Astrocyte of the hippocampus (primary cell): Measurements from ENCODE around the gene COA5.
"Not testable (repeated sequence)": the region's sequence is repeated elsewhere in the genome, so short reads cannot be mapped to it uniquely, and the experiment has no call there.

Experiments
- DNase-seq: peaks from one replicate; pipeline ENCODE4 v3.0.0; 2011; ENCODE audit warnings: low read depth, low spot score

Gene COA5

DNA sequence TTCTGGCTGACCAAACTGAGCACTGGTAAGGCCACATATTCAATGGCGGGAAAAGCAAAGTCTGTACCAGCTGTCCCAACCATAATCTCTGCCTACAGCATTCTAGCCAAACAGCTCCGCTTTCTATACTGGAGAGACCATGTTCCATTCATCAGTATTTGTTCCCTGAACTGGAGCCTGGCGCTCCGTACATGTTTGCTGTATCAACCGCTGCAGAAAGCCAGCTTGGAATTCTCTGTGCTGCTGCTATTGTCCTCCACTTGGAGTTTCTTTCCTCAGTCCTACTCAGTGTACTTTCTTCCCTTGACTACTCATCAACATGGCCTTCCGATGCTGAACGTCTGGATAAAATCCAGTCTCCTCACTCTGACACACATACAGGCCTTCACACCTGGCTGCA is 1.9 kb downstream of the COA5 start:
- no peak for DNase-seq

DNA sequence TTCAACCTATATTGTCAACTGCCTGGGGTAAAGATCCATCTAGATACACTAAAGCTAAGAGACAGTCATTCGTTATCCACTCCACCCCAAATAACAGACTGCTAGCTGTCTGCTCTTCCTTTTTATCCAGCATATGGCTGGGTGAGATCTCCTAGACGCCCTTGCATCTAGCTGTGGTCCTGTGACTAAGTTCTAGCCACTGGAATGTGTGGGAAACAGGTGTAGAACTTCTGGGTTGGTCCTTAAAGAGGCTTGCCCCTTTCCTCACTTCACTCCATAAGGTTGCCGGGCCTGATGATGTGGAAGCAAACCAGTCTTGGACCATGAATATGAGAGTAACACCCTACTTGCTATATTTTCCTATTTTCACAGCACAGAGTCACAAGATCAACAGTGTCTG is 3.2 kb downstream of the COA5 start:
- no peak for DNase-seq

DNA sequence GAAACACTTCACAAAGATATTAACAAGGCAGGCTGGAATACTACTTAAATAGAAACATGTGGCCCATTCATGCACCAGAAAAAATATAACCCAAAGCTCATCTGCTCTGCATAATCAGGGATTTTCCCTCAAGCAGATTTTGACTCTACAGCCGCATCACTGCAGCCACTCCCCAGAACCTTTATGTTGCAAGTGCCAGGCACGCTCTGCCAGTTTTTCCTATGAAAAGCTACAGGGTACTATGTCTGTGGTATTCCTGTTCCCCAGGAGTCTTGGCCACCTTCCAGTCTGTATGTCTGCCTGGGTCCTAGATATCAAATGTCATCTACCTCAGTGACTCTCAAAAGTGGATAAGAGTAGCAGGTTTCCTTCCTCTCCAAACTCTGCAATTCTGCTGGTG is 3.8 kb downstream of the COA5 start:
- DNase-seq = no peak

DNA sequence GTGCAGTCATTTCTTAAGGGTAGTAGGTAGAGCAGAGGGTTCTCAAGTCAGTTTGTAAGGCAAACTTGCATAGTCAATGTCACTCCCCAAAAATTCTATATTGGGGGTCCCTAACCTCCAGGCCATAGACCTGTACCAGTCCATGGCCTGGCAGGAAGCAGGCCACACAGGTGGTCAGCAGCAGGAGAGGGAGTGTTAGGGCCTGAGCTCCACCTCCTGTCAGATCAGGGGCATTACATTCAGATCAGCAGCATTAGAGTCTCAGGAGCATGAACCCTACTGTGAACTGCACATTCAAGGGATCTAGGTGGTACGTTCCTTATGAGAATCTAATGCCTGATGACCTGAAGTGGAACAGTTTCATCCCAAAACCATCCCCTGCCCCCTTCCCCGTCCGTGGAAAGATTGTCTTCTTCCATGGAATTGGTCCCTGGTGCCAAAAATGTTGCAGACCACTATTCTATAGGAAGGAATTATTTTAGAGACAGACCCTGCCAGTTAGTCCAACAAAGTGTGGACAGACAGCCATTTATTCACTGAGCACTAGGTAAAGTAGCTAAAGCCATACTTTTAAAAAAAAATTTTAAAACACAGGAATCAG is 6.7 kb downstream of the COA5 start:
- peak; percentile 68 for DNase-seq

DNA sequence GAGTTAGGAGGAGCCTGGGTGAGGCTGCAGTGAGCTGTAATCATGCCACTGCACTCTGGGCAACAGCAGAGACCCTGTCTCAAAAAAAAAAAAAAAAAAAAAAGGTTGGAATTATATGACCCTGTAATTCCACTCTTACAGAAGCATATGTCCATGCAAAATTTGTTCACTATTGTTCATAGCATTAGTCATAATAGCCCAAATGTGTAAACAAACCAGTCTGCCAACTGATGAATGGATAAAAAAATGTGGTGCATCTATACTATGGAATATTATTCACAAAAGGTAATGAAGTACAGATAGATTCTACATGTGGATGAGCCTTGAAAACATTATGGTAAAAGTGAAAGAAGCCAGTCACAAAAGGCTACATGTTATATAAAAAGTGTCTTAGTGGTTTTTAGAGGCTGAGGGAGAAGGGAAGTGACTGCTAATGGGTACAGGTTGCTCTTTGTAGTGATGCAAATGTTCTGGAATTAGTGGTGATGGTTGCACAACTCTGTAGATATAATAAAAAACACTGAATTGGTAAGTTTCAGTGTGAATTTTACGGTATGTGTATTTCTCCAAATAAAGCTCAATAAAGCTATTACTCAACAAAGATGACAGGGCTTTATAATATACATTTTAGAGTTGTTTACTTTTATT is 9.4 kb downstream of the COA5 start:
- DNase-seq = no peak

DNA sequence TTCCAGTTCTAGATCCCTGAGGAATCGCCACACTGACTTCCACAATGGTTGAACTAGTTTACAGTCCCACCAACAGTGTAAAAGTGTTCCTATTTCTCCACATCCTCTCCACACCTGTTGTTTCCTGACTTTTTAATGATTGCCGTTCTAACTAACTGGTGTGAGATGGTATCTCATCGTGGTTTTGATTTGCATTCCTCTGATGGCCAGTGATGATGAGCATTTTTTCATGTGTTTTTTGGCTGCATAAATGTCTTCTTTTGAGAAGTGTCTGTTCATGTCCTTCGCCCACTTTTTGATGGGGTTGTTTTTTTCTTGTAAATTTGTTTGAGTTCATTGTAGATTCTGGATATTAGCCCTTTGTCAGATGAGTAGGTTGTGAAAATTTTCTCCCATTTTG is 13.6 kb downstream of the COA5 start:
- not testable (repeated sequence) for DNase-seq

DNA sequence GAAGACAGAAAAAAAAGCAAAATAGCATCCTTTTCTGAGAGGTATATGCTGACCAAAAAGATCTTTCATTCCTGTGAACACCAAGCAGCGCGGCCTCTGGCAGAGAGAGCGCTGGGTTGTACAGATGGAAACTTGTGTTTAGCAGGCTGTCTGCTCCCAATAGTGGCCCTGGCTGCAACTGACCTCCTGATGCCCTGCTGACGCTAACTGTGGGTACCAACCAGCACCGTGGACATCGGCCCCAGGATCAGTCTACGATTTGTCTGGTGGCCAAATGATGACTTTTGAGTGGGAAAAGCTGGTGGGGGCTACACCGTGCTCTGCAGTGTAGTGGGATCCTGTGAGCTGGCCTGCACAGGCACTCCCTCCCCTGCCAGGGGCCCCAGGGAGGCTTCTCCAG is 15.7 kb downstream of the COA5 start:
- DNase-seq = no peak

DNA sequence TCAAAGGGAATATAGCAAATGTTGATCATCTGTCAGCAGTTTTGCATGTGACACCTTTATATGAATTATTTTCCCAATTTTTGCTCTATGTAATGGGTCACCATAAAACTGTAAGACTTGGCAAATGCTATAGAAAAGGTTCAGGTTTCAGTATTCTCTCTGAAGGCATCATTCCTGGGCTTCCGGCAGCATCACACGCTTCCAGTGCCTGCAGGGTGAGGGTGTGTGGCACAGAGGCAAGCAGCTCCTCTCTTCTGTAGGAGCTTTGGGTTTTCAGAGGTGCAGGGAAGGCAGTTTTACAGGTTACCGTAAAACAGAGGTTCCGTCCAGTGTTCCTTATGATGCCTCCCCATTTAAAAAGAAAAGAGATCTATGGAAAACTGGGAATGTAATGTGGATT is 18.8 kb downstream of the COA5 start:
- no peak for DNase-seq

DNA sequence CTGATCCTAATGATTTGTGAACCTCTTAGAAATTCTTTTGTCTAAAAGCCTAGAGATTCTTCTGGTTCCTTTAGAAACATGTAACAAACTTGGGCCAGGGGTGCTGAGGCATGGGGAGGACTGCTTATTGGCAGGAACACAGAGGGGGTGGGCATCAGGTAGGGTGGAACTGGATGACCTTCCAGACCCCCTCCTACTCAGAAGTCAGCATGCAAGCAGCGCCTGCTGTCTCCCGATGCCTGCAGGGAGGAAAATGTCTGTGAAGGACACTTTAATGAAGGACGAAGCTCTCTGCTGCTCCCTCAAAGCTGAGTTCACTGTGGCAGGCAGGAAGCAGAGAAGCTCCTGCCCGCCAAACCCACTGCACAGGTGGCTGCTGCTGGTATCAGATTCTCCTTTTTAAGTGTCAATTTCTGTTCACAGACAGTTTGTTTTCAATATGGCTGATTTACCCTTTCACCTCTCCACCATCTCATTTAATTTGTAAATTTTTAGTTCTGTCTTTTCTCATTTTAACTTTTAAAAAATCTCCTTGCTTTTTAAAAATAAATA is 19.4 kb downstream of the COA5 start:
- DNase-seq = no peak

DNA sequence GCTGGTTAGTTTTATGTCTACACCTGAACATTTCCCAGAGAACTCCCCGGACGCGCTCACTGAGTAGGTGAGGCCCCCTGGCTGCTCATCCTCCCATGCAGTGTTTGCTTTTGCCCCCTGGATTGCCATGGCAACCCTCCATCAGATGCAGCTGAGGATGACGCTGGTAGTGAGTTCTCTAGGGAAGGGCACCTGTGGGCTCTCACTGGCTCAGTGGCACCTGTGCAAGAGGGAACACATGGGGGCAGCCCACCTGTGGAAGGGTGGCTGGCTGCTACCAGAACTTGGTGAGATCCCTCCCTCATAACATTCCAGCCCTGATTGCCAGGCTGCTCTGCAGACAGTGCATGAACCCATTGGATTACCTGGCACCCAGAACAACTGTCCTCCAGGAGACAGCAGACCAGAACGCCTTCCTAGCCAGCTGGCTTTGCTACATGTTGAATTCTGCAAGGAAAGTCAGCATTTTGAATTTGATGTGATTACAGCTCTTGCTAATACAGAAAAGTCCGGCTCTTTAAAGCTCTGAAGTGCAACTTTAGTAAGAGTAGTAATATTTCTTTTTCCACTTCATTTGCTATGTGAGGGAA is 21.7 kb downstream of the COA5 start:
- DNase-seq = no peak

DNA sequence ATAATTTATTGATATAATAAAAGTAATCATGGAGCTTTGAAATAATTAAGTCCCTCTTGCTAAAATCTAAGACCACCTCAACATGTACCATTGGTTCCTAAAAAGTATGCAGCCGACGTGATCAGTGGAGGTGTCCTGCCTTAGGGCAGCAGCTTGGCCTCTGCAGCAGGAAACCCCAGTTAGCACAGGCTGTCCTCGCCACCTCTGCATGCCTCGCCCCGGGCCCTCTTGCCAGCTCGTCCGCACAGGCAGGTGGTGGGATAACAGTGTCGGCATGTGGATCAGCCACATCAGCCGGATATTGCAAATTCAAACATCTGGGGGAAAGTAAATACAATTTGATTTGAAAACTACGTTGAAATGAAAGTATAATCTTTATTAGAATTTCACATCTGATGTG is 22.9 kb downstream of the COA5 start:
- no peak for DNase-seq

DNA sequence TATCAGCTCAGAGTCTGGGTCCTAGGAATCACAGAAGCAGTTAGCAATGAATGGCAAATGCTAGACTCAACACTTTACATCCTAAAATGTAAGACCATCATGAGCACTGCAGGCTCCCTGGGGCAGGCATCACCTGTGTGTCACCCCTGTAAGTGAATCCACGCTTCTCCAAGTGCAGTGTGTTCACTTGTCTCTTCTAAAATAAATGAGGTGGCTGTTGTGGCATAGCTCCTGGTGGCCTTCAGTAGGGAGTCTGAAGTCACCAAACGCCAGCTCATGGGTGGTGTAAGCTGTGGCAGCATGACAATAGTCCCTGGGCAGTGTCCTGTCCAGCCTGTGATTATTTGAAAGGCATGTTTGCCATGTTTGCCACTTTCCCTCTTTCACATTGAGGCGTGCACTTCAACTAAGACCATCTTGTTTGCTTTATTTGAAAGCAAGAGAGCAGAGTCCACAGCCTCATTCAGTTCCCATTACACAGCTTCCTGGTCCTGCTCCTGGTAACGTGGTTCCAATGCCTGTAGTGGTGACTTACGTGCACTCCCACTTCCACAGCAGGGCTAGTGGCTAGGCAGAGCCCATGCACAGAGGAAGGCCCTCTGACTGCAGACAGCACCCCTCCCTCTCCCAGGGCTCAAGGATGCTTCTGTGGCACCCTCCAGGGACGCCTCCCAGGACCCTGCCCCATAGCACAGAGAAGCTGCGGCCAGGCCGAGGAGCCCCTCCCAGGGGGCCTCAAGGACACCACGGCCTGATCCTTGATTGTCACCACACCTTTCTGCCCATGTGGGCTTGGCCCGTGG is 24.3 kb downstream of the COA5 start:
- DNase-seq = no peak

DNA sequence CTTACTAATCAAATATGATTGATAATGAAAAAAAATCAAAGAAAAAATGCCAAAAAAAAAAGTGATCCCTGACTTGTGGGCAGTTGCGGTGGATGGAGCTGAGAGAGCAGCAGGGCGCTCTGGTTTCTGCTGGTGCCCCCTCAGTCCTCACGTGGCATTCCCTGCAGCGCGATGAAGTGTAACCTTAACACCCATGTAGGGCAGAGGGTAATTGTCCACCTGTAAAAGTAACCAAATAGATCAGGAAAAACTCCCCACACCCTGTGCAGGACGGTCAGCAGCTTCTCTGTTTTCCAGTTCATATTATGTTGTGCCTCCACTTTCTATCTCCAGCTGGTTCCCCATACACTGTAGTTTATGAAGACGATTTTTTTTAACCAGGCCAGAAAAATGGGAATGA is 25.0 kb downstream of the COA5 start:
- DNase-seq = no peak

DNA sequence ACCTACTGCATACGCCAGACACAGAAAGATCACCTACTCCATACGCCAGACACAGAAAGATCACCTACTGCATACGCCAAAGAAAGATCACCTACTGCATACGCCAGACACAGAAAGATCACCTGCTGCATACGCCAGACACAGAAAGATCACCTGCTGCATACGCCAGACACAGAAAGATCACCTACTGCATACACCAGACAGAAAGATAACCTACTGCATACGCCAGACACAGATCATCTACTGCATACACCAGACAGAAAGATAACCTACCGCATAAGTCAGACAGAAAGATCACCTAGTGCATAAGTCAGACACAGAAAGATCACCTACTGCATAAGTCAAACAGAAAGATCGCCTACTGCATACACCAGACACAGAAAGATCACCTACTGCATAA is 25.8 kb downstream of the COA5 start:
- no peak for DNase-seq

DNA sequence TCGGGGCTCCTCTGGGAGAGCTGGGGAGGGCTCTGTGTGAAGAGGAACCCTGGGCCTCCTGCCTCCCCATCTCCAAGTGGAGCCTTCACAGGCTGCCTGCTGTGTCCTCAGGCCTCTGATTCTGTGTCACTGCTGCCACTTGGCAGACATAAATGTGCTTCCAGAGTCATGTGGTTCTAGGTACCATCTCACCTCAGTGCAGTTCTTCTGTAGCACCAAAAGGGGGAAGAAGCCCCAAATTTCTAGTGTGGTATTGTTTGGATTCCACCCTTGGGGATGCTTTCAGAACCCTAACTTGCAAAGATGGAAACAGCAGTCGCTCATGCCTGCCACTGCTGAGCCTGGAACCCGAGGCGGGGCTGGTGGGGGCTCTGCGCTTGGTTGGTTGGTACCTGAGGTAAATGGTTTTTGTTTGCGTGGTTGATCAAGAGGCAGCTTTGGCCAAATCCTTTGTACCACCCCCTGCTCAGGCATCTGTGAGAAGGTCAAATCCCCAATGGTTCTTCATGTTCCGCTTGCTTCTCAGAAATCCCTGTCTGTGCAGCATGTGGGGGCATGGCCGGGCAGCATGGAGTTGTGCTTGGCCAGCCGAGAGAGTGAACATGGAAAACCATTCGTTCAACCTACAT is 27.5 kb downstream of the COA5 start:
- DNase-seq = no peak

DNA sequence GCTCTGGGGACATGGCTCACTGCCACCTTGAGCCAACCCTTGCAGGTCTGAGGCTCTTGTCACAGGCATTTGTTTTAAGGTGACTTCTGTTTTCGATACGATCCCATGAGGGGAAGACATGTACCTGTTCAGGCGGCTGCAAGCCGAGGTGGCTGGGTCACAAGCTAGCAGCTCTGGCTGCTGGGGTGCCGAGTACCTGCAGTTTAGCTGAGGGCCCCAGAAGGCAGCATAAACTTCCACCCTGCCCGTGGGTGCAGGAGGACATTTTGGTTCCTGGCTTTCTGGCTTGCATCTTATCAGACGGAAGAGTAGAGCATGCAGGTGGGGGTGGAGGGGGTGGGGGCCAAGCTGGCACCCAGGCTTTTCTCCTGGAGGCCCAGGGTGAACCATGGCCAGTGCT is 28.4 kb downstream of the COA5 start:
- DNase-seq = no peak

DNA sequence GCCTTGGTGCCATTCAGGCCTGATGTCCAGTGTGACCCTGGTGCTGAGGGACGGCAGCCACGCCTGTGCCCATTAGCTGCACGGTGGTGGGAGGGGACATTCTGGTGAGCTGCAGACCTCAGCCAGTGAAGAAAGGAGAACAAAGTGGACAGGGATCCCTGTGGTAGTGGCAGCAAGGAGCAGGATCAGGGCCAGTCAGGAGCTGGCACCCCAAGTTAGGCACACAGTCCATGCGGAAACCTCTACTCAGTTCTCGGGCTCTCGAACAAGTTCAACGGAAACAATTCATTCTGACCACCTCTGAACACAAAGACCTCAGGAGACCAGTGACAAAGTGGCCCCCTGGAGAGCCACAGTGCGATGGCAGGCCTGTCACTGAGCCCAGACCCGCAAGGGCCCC is 30.1 kb downstream of the COA5 start:
- DNase-seq = no peak

DNA sequence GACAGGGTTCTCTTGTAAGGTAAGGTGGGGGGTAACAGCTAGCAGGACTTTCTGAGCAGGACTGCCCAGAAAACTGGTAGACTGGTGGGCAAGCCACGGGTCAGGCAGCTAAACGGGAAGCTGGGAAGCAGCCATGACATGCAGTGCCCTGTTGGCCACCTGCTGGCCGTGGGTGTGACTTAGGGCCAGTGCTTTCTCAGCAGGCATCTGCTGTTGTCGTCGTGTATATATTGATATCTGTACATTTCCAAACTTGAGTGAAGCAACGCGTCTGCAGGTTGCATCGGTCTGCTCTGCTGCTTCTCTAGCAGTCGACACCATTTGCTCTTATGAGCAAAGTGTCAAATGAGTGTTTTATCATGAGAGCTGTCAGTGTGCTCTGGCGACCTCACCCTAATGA is 31.0 kb downstream of the COA5 start:
- DNase-seq = no peak

DNA sequence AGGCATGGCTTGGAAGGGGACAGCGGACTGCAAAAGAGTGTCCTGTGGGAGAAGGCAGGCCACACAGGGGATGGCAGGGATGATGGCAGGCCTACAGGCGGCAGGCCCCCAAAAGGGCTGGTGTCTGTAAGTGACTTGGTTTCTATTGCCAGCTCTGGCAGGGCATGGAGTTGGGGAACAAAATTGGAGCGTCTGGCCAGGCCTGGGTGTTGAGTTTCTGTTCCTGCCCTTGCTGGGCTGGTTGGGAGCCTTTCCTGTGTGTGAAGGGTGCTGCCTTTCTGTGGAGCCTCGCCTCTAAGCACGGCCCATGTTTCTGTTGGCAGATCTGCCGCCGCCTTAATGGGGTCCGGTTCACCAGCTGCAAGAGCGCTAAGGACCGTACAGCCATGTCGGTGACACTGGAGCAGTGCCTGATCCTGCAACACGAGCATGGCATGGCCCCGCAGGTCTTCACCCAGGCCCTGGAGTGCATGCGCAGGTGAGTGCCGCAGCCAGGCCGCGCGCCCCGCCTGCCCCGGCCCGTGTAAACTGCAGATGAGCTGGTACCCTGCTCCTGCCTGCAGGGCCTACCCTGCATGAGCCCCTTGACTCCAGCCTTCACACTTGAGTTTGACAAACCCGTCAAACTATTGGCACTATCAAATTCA is 31.5 kb downstream of the COA5 start:
- no peak for DNase-seq

DNA sequence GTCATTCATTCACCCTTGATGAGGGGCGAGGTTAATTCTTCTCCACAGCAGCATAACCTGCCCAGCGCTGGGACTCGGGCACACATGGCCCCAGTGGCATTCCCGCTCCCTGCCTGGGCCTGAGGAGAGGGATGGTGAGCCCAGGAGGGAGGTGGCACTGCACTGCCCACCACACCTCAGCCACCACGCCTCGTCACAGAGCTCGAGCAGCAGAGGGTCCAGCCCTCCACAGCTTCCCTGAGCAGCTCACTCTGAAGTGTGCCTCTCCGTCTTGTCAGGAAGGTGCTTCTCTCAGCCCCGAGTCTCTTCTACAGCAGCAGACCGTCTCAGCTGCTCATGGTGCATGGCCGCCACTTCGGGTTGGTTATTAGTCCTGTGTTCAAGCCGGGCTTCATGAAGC is 34.9 kb downstream of the COA5 start:
- DNase-seq = no peak

DNA sequence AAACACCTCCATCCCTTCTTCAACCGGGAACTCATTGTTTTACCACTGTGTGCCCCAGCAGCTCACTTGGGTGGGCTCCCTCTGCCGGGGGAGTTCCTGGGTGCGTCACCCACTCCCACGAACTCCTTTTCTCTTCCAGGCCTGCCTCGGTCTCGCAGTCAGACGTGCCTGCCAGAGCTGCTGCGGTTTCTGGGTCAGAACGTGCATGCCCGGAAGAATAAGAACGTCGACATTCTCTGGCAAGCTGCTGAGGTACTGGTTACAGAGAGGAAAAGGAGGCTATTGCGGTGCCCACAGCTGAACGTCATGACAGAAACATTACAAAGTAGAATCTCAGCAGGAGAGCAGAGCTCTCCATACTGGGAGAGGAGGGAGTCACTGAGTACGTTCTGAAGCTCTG is 35.6 kb downstream of the COA5 start:
- DNase-seq = peak; percentile 13

DNA sequence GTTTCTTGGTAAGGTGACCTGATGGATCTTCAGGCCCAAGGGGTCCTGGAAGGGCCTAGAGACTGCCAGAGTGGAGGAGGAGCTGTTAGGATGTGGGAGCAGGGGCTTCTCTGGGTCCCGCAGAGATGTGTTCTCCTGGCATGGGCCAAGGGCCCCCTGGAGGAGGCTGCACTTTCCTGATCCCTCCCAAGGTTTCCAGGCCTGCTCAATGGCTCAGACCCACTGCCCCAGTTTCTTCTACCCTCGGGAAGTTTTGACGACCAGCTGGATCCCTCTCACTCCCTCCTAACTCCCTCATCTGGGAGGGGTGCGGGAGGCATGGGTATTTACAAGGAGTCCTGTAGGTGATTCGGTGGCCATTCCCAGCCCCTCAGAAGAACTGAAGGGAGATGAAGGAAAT is 36.1 kb downstream of the COA5 start:
- DNase-seq = no peak
